H9 (cell line): ENCODE results near the gene NRG3. TPM values are rescaled to one million over a fixed set of nuclear protein-coding genes. Genes with fewer than 3 reads are reported as not detected.

Experiments used
- DNase-seq: peaks from one replicate; pipeline ENCODE4 v3.0.0-alpha.2; 2017
- H2AFZ ChIP-seq: one replicate; pipeline ENCODE4 v1.6.1; 2013; ENCODE audit warnings: mild to moderate bottlenecking, low read length, control low read depth, moderate library complexity
- H2AK5ac ChIP-seq: 2 replicates; pipeline ENCODE4 v1.6.1; 2013; ENCODE audit warnings: low read length, control low read depth, mixed read lengths; ENCODE audit not compliant: insufficient read length
- H2BK120ac ChIP-seq: one replicate; pipeline ENCODE4 v1.6.1; 2013; ENCODE audit warnings: low read depth, mild to moderate bottlenecking, low read length, control low read depth, inconsistent platforms; ENCODE audit not compliant: poor library complexity, severe bottlenecking
- H2BK12ac ChIP-seq: 2 replicates; pipeline ENCODE4 v1.6.1; 2013; ENCODE audit warnings: low read length, control low read depth, mixed read lengths, low read depth; ENCODE audit not compliant: insufficient read length
- H2BK15ac ChIP-seq: 2 replicates; pipeline ENCODE4 v1.6.1; 2013; ENCODE audit warnings: low read depth, low read length, control low read depth
- H2BK20ac ChIP-seq: one replicate; pipeline ENCODE4 v1.6.1; 2013; ENCODE audit warnings: low read depth, mild to moderate bottlenecking, low read length, control low read depth, inconsistent platforms; ENCODE audit not compliant: poor library complexity, severe bottlenecking
- H2BK5ac ChIP-seq: 2 replicates; pipeline ENCODE4 v1.6.1; 2013; ENCODE audit warnings: low read length, control low read depth, mixed read lengths; ENCODE audit not compliant: insufficient read length
- H3K14ac ChIP-seq: 2 replicates; pipeline ENCODE4 v1.6.1; 2013; ENCODE audit warnings: low read length, control low read depth; ENCODE audit not compliant: insufficient read depth
- H3K18ac ChIP-seq: 2 replicates; pipeline ENCODE4 v1.6.1; 2013; ENCODE audit warnings: low read depth, mild to moderate bottlenecking, mixed read lengths, low read length, control low read depth; ENCODE audit not compliant: insufficient read length
- H3K23ac ChIP-seq: 2 replicates; pipeline ENCODE4 v1.6.1; 2013; ENCODE audit warnings: low read length, control low read depth, mixed read lengths, low read depth; ENCODE audit not compliant: insufficient read length
- H3K23me2 ChIP-seq: 2 replicates; pipeline ENCODE4 v1.6.1; 2013; ENCODE audit warnings: low read depth, mild to moderate bottlenecking, mixed read lengths, low read length, control low read depth; ENCODE audit not compliant: insufficient read length, poor library complexity, severe bottlenecking
- H3K27ac ChIP-seq: 2 replicates; pipeline ENCODE4 v1.5.1; 2013; ENCODE audit warnings: low read length, control low read depth, mixed read lengths, low read depth; ENCODE audit not compliant: insufficient read length
- H3K27me3 ChIP-seq: 2 replicates; pipeline ENCODE4 v1.6.1; 2013; ENCODE audit warnings: low read length, control low read depth, inconsistent platforms; ENCODE audit not compliant: insufficient read depth
- H3K4ac ChIP-seq: 2 replicates; pipeline ENCODE4 v1.6.1; 2013; ENCODE audit warnings: low read depth, mild to moderate bottlenecking, control low read depth, inconsistent platforms, low read length, moderate library complexity
- H3K4me1 ChIP-seq: 2 replicates; pipeline ENCODE4 v1.6.1; 2013; ENCODE audit warnings: low read length, control low read depth, inconsistent platforms; ENCODE audit not compliant: insufficient read depth
- H3K4me2 ChIP-seq: 2 replicates; pipeline ENCODE4 v1.6.1; 2013; ENCODE audit warnings: low read length, control low read depth, mixed read lengths; ENCODE audit not compliant: insufficient read length, insufficient read depth
- H3K56ac ChIP-seq: 2 replicates; pipeline ENCODE4 v1.6.1; 2013; ENCODE audit warnings: low read depth, mild to moderate bottlenecking, mixed read lengths, low read length, control low read depth; ENCODE audit not compliant: insufficient read length
- H3K79me1 ChIP-seq: 2 replicates; pipeline ENCODE4 v1.6.1; 2013; ENCODE audit warnings: low read depth, mild to moderate bottlenecking, moderate library complexity, low read length, control low read depth, inconsistent platforms; ENCODE audit not compliant: insufficient read depth, poor library complexity, severe bottlenecking
- H3K79me2 ChIP-seq: 2 replicates; pipeline ENCODE4 v1.6.1; 2013; ENCODE audit warnings: low read length, control low read depth, inconsistent platforms; ENCODE audit not compliant: insufficient read depth
- H3K9ac ChIP-seq: 2 replicates; pipeline ENCODE4 v1.6.1; 2013; ENCODE audit warnings: low read length, control low read depth, mixed read lengths; ENCODE audit not compliant: insufficient read length; ENCODE audit errors: extremely low read depth
- H3K9me3 ChIP-seq: one replicate; pipeline ENCODE4 v1.6.1; 2013; ENCODE audit warnings: low read depth, low read length, inconsistent platforms; ENCODE audit not compliant: control insufficient read depth
- H3T11ph ChIP-seq: one replicate; pipeline ENCODE4 v1.6.1; 2013; ENCODE audit warnings: mild to moderate bottlenecking, low read length, control low read depth, inconsistent platforms
- H4K20me1 ChIP-seq: one replicate; pipeline ENCODE4 v1.6.1; 2013; ENCODE audit not compliant: control insufficient read depth, insufficient read length, insufficient read depth
- H4K5ac ChIP-seq: 2 replicates; pipeline ENCODE4 v1.6.1; 2013; ENCODE audit warnings: low read depth, mild to moderate bottlenecking, mixed read lengths, low read length, control low read depth; ENCODE audit not compliant: insufficient read length
- H4K8ac ChIP-seq: replicated peaks from 2 replicates; pipeline ENCODE4 v1.6.1; 2013; ENCODE audit warnings: low read length, control low read depth, mixed read lengths, low read depth; ENCODE audit not compliant: insufficient read length
- H4K91ac ChIP-seq: 2 replicates; pipeline ENCODE4 v1.6.1; 2013; ENCODE audit warnings: low read depth, mild to moderate bottlenecking, moderate library complexity, mixed read lengths, low read length, control low read depth; ENCODE audit not compliant: insufficient read length
- H3K27ac Mint-ChIP-seq, 3 experiments: 2 replicates in 2 of 3; 3 replicates in 1 of 3; pipeline ENCODE4 v1.8.0; 2020 to 2021; ENCODE audit warnings: mixed read lengths in 3 of 3, mild to moderate bottlenecking in 1 of 3, moderate library complexity in 1 of 3
- H3K27me3 Mint-ChIP-seq: 2 replicates; pipeline ENCODE4 v1.8.0; 2021; ENCODE audit warnings: low read depth, mild to moderate bottlenecking, moderate library complexity, mixed read lengths
- H3K36me3 Mint-ChIP-seq, 3 experiments: 2 replicates in 2 of 3; 3 replicates in 1 of 3; pipeline ENCODE4 v1.8.0; 2020 to 2021; ENCODE audit warnings: low read depth in 3 of 3, mixed read lengths in 3 of 3; ENCODE audit not compliant: insufficient read depth in 1 of 3
- H3K4me1 Mint-ChIP-seq, 2 experiments: 2 replicates each; pipeline ENCODE4 v1.8.0; 2020; ENCODE audit warnings: mixed read lengths in 2 of 2
- H3K4me3 Mint-ChIP-seq, 2 experiments: 2 replicates in 1 of 2; 3 replicates in 1 of 2; pipeline ENCODE4 v1.8.0; 2020 to 2021; ENCODE audit warnings: mild to moderate bottlenecking in 2 of 2, mixed read lengths in 2 of 2, moderate library complexity in 1 of 2
- H3K9me3 Mint-ChIP-seq, 2 experiments: 2 replicates in 1 of 2; 3 replicates in 1 of 2; pipeline ENCODE4 v1.8.0; 2020; ENCODE audit warnings: mild to moderate bottlenecking in 2 of 2, mixed read lengths in 2 of 2, moderate library complexity in 1 of 2
- WGBS: extraction: QIAGEN DNeasy Blood & Tissue Kit; methylation state at CpG from one replicate; pipeline ENCODE4 v1.1.7; 2013; ENCODE audit warnings: missing lambda C conversion rate, low lambda C conversion rate, mixed read lengths; ENCODE audit not compliant: insufficient read length; ENCODE audit errors: extremely low coverage; 5-methylcytosine and 5-hydroxymethylcytosine counted together
- total RNA-seq: library from RNA; stranded (reverse); gene quantifications from 2 replicates; pipeline ENCODE4 v1.2.1, GENCODE V29; 2021
- TF ChIP-seq, protein P1 (sequence below): fragments of 200-600 bp; sonication (generic); conservative IDR thresholded peaks from 3 replicates; pipeline ENCODE4 v1.8.0; 2021; ENCODE audit warnings: antibody characterized with exemption, mild to moderate bottlenecking

The NRG3 gene
- total RNA-seq, 1 experiment from 2014 or later: 1.6 TPM

DNA sequence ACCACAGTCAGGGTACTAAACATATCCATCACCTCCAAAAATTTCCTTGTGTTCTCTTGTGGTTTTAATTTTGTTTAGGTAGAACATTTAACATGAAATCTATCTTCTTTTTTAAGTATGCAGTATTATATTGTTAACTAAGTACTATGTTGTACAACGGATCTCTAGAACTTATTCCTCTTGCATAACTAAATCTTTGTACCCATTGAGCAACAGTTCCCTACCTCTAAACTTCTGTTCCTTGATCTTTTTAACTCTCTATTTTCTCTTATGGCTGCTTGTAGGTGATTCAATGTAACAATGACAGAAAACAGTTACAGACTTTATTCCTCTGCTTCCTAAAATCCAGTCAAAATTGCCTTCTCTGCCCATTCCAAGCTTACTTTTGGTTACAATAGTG, 9.9 kb downstream of the NRG3 start:
- H3K56ac ChIP-seq: no peak overlapping the region
- H2BK15ac ChIP-seq: no peak overlapping the region
- H3K9me3 Mint-ChIP-seq: no peaks in the 10 kb centered on the region
- H3K27me3 ChIP-seq: no peaks in the 10 kb centered on the region
- no peak overlapping the region for H2BK12ac ChIP-seq
- H3K79me1 ChIP-seq: no peaks in the 10 kb centered on the region
- WGBS: no CpG with 5 or more reads among the region's 1 CpG
- no peaks in the 10 kb centered on the region; the same call in 1 of the 2 replicates for H3K4me1 ChIP-seq
- no peak overlapping the region for H3K4me2 ChIP-seq
- no peak overlapping the region for H3K14ac ChIP-seq
- H3K18ac ChIP-seq: no peak overlapping the region
- no peak overlapping the region for H2BK20ac ChIP-seq
- H3T11ph ChIP-seq: no peak overlapping the region
- H3K9me3 ChIP-seq: no peaks in the 10 kb centered on the region
- no peak overlapping the region for H2BK5ac ChIP-seq
- H3K27ac ChIP-seq: no peak overlapping the region
- no peak overlapping the region for H4K91ac ChIP-seq
- H2AK5ac ChIP-seq: no peak overlapping the region
- H3K36me3 Mint-ChIP-seq: no peaks in the 10 kb centered on the region
- TF ChIP-seq, protein P1, sequence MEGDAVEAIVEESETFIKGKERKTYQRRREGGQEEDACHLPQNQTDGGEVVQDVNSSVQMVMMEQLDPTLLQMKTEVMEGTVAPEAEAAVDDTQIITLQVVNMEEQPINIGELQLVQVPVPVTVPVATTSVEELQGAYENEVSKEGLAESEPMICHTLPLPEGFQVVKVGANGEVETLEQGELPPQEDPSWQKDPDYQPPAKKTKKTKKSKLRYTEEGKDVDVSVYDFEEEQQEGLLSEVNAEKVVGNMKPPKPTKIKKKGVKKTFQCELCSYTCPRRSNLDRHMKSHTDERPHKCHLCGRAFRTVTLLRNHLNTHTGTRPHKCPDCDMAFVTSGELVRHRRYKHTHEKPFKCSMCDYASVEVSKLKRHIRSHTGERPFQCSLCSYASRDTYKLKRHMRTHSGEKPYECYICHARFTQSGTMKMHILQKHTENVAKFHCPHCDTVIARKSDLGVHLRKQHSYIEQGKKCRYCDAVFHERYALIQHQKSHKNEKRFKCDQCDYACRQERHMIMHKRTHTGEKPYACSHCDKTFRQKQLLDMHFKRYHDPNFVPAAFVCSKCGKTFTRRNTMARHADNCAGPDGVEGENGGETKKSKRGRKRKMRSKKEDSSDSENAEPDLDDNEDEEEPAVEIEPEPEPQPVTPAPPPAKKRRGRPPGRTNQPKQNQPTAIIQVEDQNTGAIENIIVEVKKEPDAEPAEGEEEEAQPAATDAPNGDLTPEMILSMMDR: no peak
- no peak overlapping the region for H4K8ac ChIP-seq
- H2AFZ ChIP-seq: no peak overlapping the region
- no peaks in the 10 kb centered on the region for H3K27me3 Mint-ChIP-seq
- H3K4me3 Mint-ChIP-seq: no peak overlapping the region
- H3K23ac ChIP-seq: no peak overlapping the region
- H2BK120ac ChIP-seq: no peak overlapping the region
- H3K9ac ChIP-seq: no peak overlapping the region
- no peak overlapping the region for H4K5ac ChIP-seq
- H3K4me1 Mint-ChIP-seq: peaks cover 21 to 42% of the 10 kb centered on the region in 2 experiments
- DNase-seq: no peak
- H3K79me2 ChIP-seq: no peaks in the 10 kb centered on the region
- no peaks in the 10 kb centered on the region for H4K20me1 ChIP-seq
- H3K23me2 ChIP-seq: no peaks in the 10 kb centered on the region
- no peak overlapping the region for H3K27ac Mint-ChIP-seq
- H3K4ac ChIP-seq: no peak overlapping the region
